HG02884 (cell line): Measurements from ENCODE around the gene IRX3.

Experiments
- ATAC-seq: cut with Tn5 transposase; IDR thresholded peaks from one replicate; pipeline ENCODE4 v1.9.1; 2021; ENCODE audit warnings: mild to moderate bottlenecking, moderate library complexity; ENCODE audit not compliant: unreplicated experiment

IRX3 gene

GRCh38 chr16:54239456-54239855, 47.1 kb downstream of the IRX3 start:
- no peak for ATAC-seq

GRCh38 chr16:54236773-54237172, 49.8 kb downstream of the IRX3 start:
- ATAC-seq: no peak

DNA sequence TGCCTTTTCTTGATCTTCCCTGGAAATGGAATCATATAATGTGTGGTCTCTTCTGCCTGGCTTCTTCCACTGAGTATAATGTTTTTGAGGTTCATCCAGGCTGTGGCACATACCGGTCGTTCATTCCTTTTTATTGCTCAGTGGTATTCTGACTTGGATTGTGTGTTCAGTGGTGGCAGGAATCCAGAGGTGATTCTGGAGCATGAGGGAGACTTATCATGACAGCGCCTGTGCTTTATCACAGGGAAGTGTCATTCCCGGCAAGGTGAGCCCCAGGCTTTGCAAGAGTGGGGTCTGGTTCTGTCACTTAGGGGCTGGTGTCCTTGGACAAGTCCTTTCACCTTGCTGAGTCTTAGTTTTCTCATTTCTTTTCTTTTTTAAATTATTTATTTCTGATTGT, 53.0 kb downstream of the IRX3 start:
- no peak for ATAC-seq
